Spleen (tissue), 11 donors: ENCODE results near the gene EVL. TPM values are rescaled to one million over a fixed set of nuclear protein-coding genes. Genes with fewer than 3 reads are reported as not detected.

Experiments
- DNase-seq: peaks from one replicate; pipeline ENCODE4 v3.0.0-alpha.2; 2020
- H3K27ac ChIP-seq, 8 donors: fragments of 200-600 bp; sonication (generic) in 7 of 8; 1 replicate in 4 of 8; 2 replicates in 4 of 8; pipeline versions ENCODE4 v1.5.0 to v1.8.0; 2016 to 2021; ENCODE audit warnings: inconsistent platforms in 4 of 8, mild to moderate bottlenecking in 4 of 8, moderate library complexity in 1 of 8
- H3K27me3 ChIP-seq, 7 donors: fragments of 200-600 bp; sonication (generic) in 6 of 7; replicated peaks in 1 of 7; 1 replicate in 4 of 7; 2 replicates in 3 of 7; pipeline versions ENCODE4 v1.5.0 to v1.8.0; 2016 to 2021; ENCODE audit warnings: inconsistent platforms in 3 of 7, mild to moderate bottlenecking in 1 of 7
- H3K36me3 ChIP-seq, 6 donors: fragments of 200-600 bp; sonication (generic) in 5 of 6; 1 replicate in 4 of 6; 2 replicates in 2 of 6; pipeline versions ENCODE4 v1.5.0 to v1.8.0; 2016 to 2021; ENCODE audit warnings: inconsistent platforms in 2 of 6
- H3K4me1 ChIP-seq, 6 donors: fragments of 200-600 bp; sonication (generic) in 5 of 6; 1 replicate in 3 of 6; 2 replicates in 3 of 6; pipeline versions ENCODE4 v1.5.0 to v1.8.0; 2016 to 2021; ENCODE audit warnings: inconsistent platforms in 3 of 6
- H3K4me3 ChIP-seq, 8 donors: fragments of 200-600 bp; sonication (generic) in 7 of 8; 1 replicate in 4 of 8; 2 replicates in 4 of 8; pipeline versions ENCODE4 v1.5.0 to v1.8.0; 2016 to 2021; ENCODE audit warnings: inconsistent platforms in 4 of 8, mild to moderate bottlenecking in 4 of 8, moderate library complexity in 2 of 8
- H3K9me3 ChIP-seq, 8 donors: fragments of 200-600 bp; sonication (generic) in 7 of 8; 1 replicate in 4 of 8; 2 replicates in 4 of 8; pipeline versions ENCODE4 v1.5.0 to v1.8.0; 2016 to 2021; ENCODE audit warnings: inconsistent platforms in 4 of 8
- CTCF ChIP-seq, 11 experiments: fragments of 200-600 bp in 7 of 11; fragments of 450-650 bp in 4 of 11; sonication (generic) in 4 of 11; IDR thresholded peaks in 8 of 11; conservative IDR thresholded peaks in 3 of 11; 1 replicate in 7 of 11; 2 replicates in 4 of 11; pipeline versions ENCODE4 v1.4.0 to v1.8.0; 2016 to 2021; ENCODE audit warnings: antibody characterized with exemption in 11 of 11, inconsistent platforms in 4 of 11, mild to moderate bottlenecking in 1 of 11
- POLR2A ChIP-seq, 3 donors: fragments of 450-650 bp; IDR thresholded peaks; one replicate each; pipeline ENCODE4 v1.5.1; 2017; ENCODE audit warnings: antibody characterized with exemption in 3 of 3, mild to moderate bottlenecking in 1 of 3
- POLR2AphosphoS5 ChIP-seq, 3 donors: sonication (generic); formaldehyde crosslinking; IDR thresholded peaks; one replicate each; pipeline ENCODE4 v1.5.1; 2017; ENCODE audit warnings: antibody characterized with exemption in 3 of 3
- WGBS, 5 donors: extraction: QIAGEN DNeasy Blood & Tissue Kit in 3 of 5; methylation state at CpG; one replicate each; pipeline versions ENCODE4 v1.1.5 to v1.1.7; 2013 to 2018; 5-methylcytosine and 5-hydroxymethylcytosine counted together
- intact Hi-C: fragments of 100-400 bp; cut with DNase I; formaldehyde crosslinking; loops from one replicate; pipeline ENCODE4 v1.15.0; 2023; ENCODE audit warnings: low total_unique reads
- polyA plus RNA-seq, 3 donors: library from polyadenylated mRNA; stranded (reverse); fragments of 200-250 nt; gene quantifications; one replicate each; pipeline ENCODE4 v1.2.1, GENCODE V29; 2013
- total RNA-seq, 7 donors: library from RNA; depleted of rRNA in 3 of 7; stranded (reverse); fragments of >200 nt in 3 of 7; fragmentation: NEBNext Ultra II Directional in 4 of 7; extraction: Animal tissue kit (Norgen Biotek cat#: 25700) in 4 of 7; gene quantifications; one replicate each; pipeline versions ENCODE4 v1.1.0 to v1.2.1, GENCODE V29; 2016 to 2021
- donor health status: healthy with polysubstance abuse.
- donor health status: DM: no; HTN: no; CAD: no; lungs with moderate emphysema.
- donor health status: DM: no; HTN: no; CAD: no.
- donor health status: Bipolar disorder and iron deficiency.
- donor health status: healthy.
- donor health status: DM: no; HTN: no; CAD: no.
- donor health status: DM: yes; HTN: yes; CAD: no.

Gene EVL
- total and polyA plus RNA-seq, 10 donors: 169 to 336 (median 271) TPM

GRCh38 chr14:100066962-100067361 lies 1.7 kb downstream of the EVL start:
- Histone ChIP-seq H3K4me3 (peak overlapping the region; percentile 29 to 74 (median 46)), H3K36me3 (peaks cover 0 to 11% (median 0%) of the 10 kb centered on the region in 6 donors), H3K27me3 (no peaks in the 10 kb centered on the region), H3K9me3 (no peaks in the 10 kb centered on the region), H3K4me1 (peaks cover 46 to 100% (median 82%) of the 10 kb centered on the region in 6 donors), H3K27ac (peak overlapping the region; percentile 75 to 93 (median 90))
- DNase-seq: no peak
- intact Hi-C loops: no loop called here
- whole genome bisulfite sequencing, 5 donors: 30 to 52% (median 40%) methylated on average over 10 of the region's 10 CpGs
- TF ChIP-seq POLR2A (IDR thresholded peaks at IDR 0.05) (no peak), CTCF (IDR thresholded peaks at IDR 0.05 in 8 of 11, conservative IDR thresholded peaks at IDR 0.05 in 3 of 11) (no peak), POLR2AphosphoS5 (IDR thresholded peaks at IDR 0.05) (no peak)

- H3K27me3 ChIP-seq: no peaks in the 10 kb centered on the region
- intact Hi-C loops: no loop called here
- peaks cover 52 to 100% (median 84%) of the 10 kb centered on the region in 6 donors for H3K4me1 ChIP-seq
- H3K4me3 ChIP-seq: peak overlapping the region; percentile 16 to 74 (median 46)
- TF ChIP-seq CTCF (IDR thresholded peaks at IDR 0.05 in 8 of 11, conservative IDR thresholded peaks at IDR 0.05 in 3 of 11) (no peak), POLR2A (IDR thresholded peaks at IDR 0.05) (no peak), POLR2AphosphoS5 (IDR thresholded peaks at IDR 0.05) (no peak)
- H3K27ac ChIP-seq: peak overlapping the region; percentile 75 to 93 (median 90)
- no peak for DNase-seq
- peaks cover 0 to 11% (median 0%) of the 10 kb centered on the region in 6 donors for H3K36me3 ChIP-seq
- H3K9me3 ChIP-seq: no peaks in the 10 kb centered on the region
- 39 to 77% (median 70%) methylated on average over 6 of the region's 6 CpGs for WGBS, 5 donors
These were observed 2.3 kb downstream of the EVL start for GRCh38 chr14:100067481-100067880.

GRCh38 chr14:100067971-100068959 lies 3.0 kb downstream of the EVL start:
- Histone ChIP-seq H3K9me3 (no peaks in the 10 kb centered on the region), H3K27ac (peak overlapping the region; percentile 75 to 93 (median 90)), H3K4me1 (peaks cover 53 to 100% (median 85%) of the 10 kb centered on the region in 6 donors), H3K4me3 (peak overlapping the region; percentile 16 to 74 (median 46)), H3K36me3 (peaks cover 0 to 11% (median 0%) of the 10 kb centered on the region in 6 donors), H3K27me3 (no peaks in the 10 kb centered on the region)
- WGBS, 5 donors: 25 to 40% (median 30%) methylated on average over 18 of the region's 18 CpGs
- intact Hi-C loops: no loop called here
- peak; percentile 91 for DNase-seq
- TF ChIP-seq CTCF (IDR thresholded peaks at IDR 0.05 in 8 of 11, conservative IDR thresholded peaks at IDR 0.05 in 3 of 11): no peak
- TF ChIP-seq POLR2A (IDR thresholded peaks at IDR 0.05): no peak
- peak; percentile 48 to 89 (median 79) for TF ChIP-seq POLR2AphosphoS5 (IDR thresholded peaks at IDR 0.05)
